HepG2 (cell line): ENCODE results near the gene TMEM204. TPM values are rescaled to one million over a fixed set of nuclear protein-coding genes. Genes with fewer than 3 reads are reported as not detected.

Experiments used
- ATAC-seq: fragments of 200-7000 bp; cut with Tn5 transposase; 3 replicates; pipeline ENCODE4 v1.9.1; 2020; ENCODE audit warnings: mild to moderate bottlenecking, moderate library complexity
- BruUV-seq: library from RNA; stranded (reverse); fragments of 400-500 nt; replicated peaks from 2 replicates; lab custom pipeline; 2021; lab: Mats Ljungman, UMichigan
- CTCF ChIA-PET: fragments of 300-600 bp; formaldehyde crosslinking; extraction: SDS; loops from one replicate; lab custom pipeline; 2021; ENCODE audit warnings: low total read pairs, inconsistent platforms, low intra/inter-chr PET ratio; lab: Yijun Ruan, JAX
- POLR2A ChIA-PET: fragments of 350-600 bp; sonication (Branson Sonifier 250); formaldehyde crosslinking; loops from one replicate; lab custom pipeline; 2020; ENCODE audit warnings: antibody characterized with exemption, inconsistent platforms; lab: Yijun Ruan, JAX
- DNase-seq: peaks from one replicate; pipeline ENCODE4 v3.0.0-alpha.2; 2015; ENCODE audit warnings: low spot score
- FAIRE-seq: peaks from 3 replicates; lab custom pipeline; 2011; peaks lifted over from hg19 to GRCh38; lab: Jason Lieb, UNC
- H2AFZ ChIP-seq: one replicate; pipeline ENCODE4 v1.6.1; 2011; ENCODE audit warnings: low read length, inconsistent platforms
- H3K27ac ChIP-seq: fragments of 300-600 bp; 3 replicates; pipeline ENCODE4 v1.8.0; 2011; ENCODE audit warnings: mixed run types, mild to moderate bottlenecking, mixed read lengths, low read length, inconsistent platforms; ENCODE audit not compliant: insufficient read depth; ENCODE audit errors: extremely low read length
- H3K27me3 ChIP-seq, 2 experiments: fragments of 200-600 bp in 1 of 2; 2 replicates in 1 of 2; 3 replicates in 1 of 2; pipeline versions ENCODE4 v1.6.0 to v1.8.0; 2011; ENCODE audit warnings: low read length in 2 of 2, mild to moderate bottlenecking in 2 of 2, moderate library complexity in 2 of 2, inconsistent platforms in 1 of 2; ENCODE audit not compliant: insufficient read depth in 2 of 2, control insufficient read depth in 1 of 2
- H3K36me3 ChIP-seq, 2 experiments: fragments of 200-600 bp in 1 of 2; replicated peaks in 1 of 2; 2 replicates in 1 of 2; 3 replicates in 1 of 2; pipeline versions ENCODE4 v1.5.1 to v1.8.0; 2011; ENCODE audit warnings: low read length in 2 of 2, inconsistent platforms in 1 of 2; ENCODE audit not compliant: insufficient read depth in 2 of 2, control insufficient read depth in 1 of 2
- H3K4me1 ChIP-seq: 2 replicates; pipeline ENCODE4 v1.5.1; 2012; ENCODE audit warnings: low read length, inconsistent platforms; ENCODE audit not compliant: insufficient read depth
- H3K4me2 ChIP-seq: 2 replicates; pipeline ENCODE4 v1.6.0; 2011; ENCODE audit warnings: low read depth, low read length, inconsistent platforms
- H3K4me3 ChIP-seq, 3 experiments: fragments of 200-600 bp in 1 of 3; sonication (generic), shearing (Covaris generic) in 1 of 3; replicated peaks in 1 of 3; 2 replicates each; pipeline ENCODE4 v1.5.1; 2011 to 2016; ENCODE audit warnings: low read length in 3 of 3, inconsistent platforms in 2 of 3, low read depth in 2 of 3, mild to moderate bottlenecking in 2 of 3, control low read depth in 1 of 3, mixed read lengths in 1 of 3; ENCODE audit not compliant: insufficient read depth in 1 of 3
- H3K79me2 ChIP-seq: one replicate; pipeline ENCODE4 v1.6.1; 2011; ENCODE audit warnings: low read length, inconsistent platforms; ENCODE audit not compliant: insufficient read depth
- H3K9ac ChIP-seq: 2 replicates; pipeline ENCODE4 v1.6.0; 2011; ENCODE audit warnings: mild to moderate bottlenecking, low read depth, low read length, inconsistent platforms; ENCODE audit not compliant: insufficient read depth
- H3K9me3 ChIP-seq: 2 replicates; pipeline ENCODE4 v1.5.1; 2012; ENCODE audit warnings: mild to moderate bottlenecking, low read length
- H4K20me1 ChIP-seq: 2 replicates; pipeline ENCODE4 v1.6.0; 2011; ENCODE audit warnings: inconsistent platforms, mild to moderate bottlenecking, low read length, moderate library complexity; ENCODE audit not compliant: insufficient read depth
- MTA3 ChIP-seq: sonication (generic); formaldehyde crosslinking; IDR thresholded peaks from 2 replicates; pipeline ENCODE4 v1.4.0; 2020; ENCODE audit warnings: missing genetic modification reagents
- NONO ChIP-seq, 2 experiments: fragments of 450-650 bp in 1 of 2; sonication (generic) in 1 of 2; formaldehyde crosslinking in 1 of 2; IDR thresholded peaks in 1 of 2; conservative IDR thresholded peaks in 1 of 2; 2 replicates each; pipeline versions ENCODE4 v1.6.1 to v1.8.0; 2017 to 2022; ENCODE audit warnings: mild to moderate bottlenecking in 1 of 2, missing genetic modification reagents in 1 of 2, moderate library complexity in 1 of 2
- SMC3 ChIP-seq: IDR thresholded peaks from 2 replicates; pipeline ENCODE4 v1.6.1; 2011; ENCODE audit warnings: low read length, improper control_type of control experiment
- ZNF263 ChIP-seq: sonication (generic); formaldehyde crosslinking; IDR thresholded peaks from 2 replicates; pipeline ENCODE4 v1.4.0; 2020; ENCODE audit warnings: missing genetic modification reagents
- ZNF337 ChIP-seq: sonication (generic); formaldehyde crosslinking; IDR thresholded peaks from 2 replicates; pipeline ENCODE4 v1.5.1; 2020; ENCODE audit warnings: missing genetic modification reagents, low read depth, mild to moderate bottlenecking, borderline replicate concordance
- ZNF879 ChIP-seq: sonication (generic); formaldehyde crosslinking; IDR thresholded peaks from 2 replicates; pipeline ENCODE4 v1.8.1; 2023; ENCODE audit warnings: missing genetic modification reagents
- ZSCAN20 ChIP-seq: sonication (generic); formaldehyde crosslinking; IDR thresholded peaks from 2 replicates; pipeline ENCODE4 v1.4.0; 2020; ENCODE audit warnings: missing genetic modification reagents, mild to moderate bottlenecking, borderline replicate concordance
- WGBS: methylation state at CpG from one replicate; pipeline ENCODE4 v1.1.6; 2017; ENCODE audit warnings: low lambda C conversion rate; 5-methylcytosine and 5-hydroxymethylcytosine counted together
- in situ Hi-C: cut with HindIII; loops from 2 replicates; pipeline ENCODE4 v1.10.0; 2017; ENCODE audit warnings: low pct_unique_long_range_greater_than_20kb; ENCODE audit not compliant: extremely low pct_ligation_motif_present
- intact Hi-C: fragments of 100-400 bp; cut with micrococcal nuclease; formaldehyde crosslinking; loops from one replicate; pipeline ENCODE4 v1.10.0; 2022; ENCODE audit not compliant: unreplicated experiment
- polyA plus RNA-seq, 8 experiments: library from polyadenylated mRNA; depleted of rRNA in 3 of 8; stranded (reverse) in 7 of 8; unstranded in 1 of 8; fragments of >200 nt; fragmentation: Illumina TruSeq in 4 of 8; extraction: Trizol in 4 of 8; gene quantifications; 2 replicates each; pipeline versions ENCODE4 v1.2.1 to v1.2.3, GENCODE V29; 2011 to 2016; ENCODE audit warnings: low read depth in 4 of 8, missing spikeins in 1 of 8, mixed read lengths in 1 of 8; ENCODE audit not compliant: insufficient read depth in 1 of 8
- total RNA-seq, 5 experiments: library from RNA; depleted of rRNA; stranded (reverse); fragments of >200 nt; fragmentation: Illumina TruSeq; extraction: Trizol; gene quantifications; 2 replicates each; pipeline ENCODE4 v1.2.3, GENCODE V29; 2016; ENCODE audit warnings: low read depth in 1 of 5
- TF ChIP-seq, protein P1 (sequence below): sonication (generic); formaldehyde crosslinking; IDR thresholded peaks from 2 replicates; pipeline ENCODE4 v1.4.0; 2020; ENCODE audit warnings: missing genetic modification reagents

Gene TMEM204
- total and polyA plus RNA-seq, 2 of the 13 experiments (the other 11 are each of a cell fraction or from before 2014, with no cell fraction given) = not detected

DNA sequence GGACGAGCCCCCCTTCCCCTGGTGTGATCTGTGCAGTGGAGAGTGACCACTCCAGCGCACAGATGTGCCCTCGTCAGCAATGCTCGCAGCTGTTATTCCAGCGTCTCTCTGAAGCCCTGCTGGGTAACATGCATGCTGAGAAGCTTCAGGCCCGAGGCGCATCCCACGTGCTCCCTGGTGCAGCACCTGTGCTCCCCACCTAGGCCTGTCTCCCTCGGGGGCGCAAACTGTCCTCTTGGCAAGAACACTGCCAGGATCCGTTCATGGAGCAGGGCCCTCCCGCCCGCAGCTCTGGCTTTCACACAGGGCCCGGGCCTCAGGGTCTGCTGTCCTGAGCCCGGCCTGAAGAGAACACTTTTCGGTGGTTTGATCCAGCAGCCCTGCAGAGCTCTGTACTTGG is 13.0 kb downstream of the TMEM204 start:
- no peak for DNase-seq
- Histone ChIP-seq H3K27me3 (no peaks in the 10 kb centered on the region), H3K79me2 (no peaks in the 10 kb centered on the region), H2AFZ (no peak overlapping the region), H3K4me3 (no peak overlapping the region), H3K4me1 (peaks cover 38% of the 10 kb centered on the region), H3K27ac (peak overlapping the region; percentile 88), H3K9me3 (no peaks in the 10 kb centered on the region), H3K4me2 (no peak overlapping the region), H4K20me1 (no peaks in the 10 kb centered on the region), H3K36me3 (no peaks in the 10 kb centered on the region; a peak in 2 of 5 replicates), H3K9ac (no peak overlapping the region)
- BruUV-seq = no TSS peak
- WGBS = 96% methylated on average over 11 of the region's 16 CpGs
- ChIA-PET POLR2A (no interaction called here), CTCF (no interaction called here)
- ATAC-seq = no peak
- TF ChIP-seq, protein P1, sequence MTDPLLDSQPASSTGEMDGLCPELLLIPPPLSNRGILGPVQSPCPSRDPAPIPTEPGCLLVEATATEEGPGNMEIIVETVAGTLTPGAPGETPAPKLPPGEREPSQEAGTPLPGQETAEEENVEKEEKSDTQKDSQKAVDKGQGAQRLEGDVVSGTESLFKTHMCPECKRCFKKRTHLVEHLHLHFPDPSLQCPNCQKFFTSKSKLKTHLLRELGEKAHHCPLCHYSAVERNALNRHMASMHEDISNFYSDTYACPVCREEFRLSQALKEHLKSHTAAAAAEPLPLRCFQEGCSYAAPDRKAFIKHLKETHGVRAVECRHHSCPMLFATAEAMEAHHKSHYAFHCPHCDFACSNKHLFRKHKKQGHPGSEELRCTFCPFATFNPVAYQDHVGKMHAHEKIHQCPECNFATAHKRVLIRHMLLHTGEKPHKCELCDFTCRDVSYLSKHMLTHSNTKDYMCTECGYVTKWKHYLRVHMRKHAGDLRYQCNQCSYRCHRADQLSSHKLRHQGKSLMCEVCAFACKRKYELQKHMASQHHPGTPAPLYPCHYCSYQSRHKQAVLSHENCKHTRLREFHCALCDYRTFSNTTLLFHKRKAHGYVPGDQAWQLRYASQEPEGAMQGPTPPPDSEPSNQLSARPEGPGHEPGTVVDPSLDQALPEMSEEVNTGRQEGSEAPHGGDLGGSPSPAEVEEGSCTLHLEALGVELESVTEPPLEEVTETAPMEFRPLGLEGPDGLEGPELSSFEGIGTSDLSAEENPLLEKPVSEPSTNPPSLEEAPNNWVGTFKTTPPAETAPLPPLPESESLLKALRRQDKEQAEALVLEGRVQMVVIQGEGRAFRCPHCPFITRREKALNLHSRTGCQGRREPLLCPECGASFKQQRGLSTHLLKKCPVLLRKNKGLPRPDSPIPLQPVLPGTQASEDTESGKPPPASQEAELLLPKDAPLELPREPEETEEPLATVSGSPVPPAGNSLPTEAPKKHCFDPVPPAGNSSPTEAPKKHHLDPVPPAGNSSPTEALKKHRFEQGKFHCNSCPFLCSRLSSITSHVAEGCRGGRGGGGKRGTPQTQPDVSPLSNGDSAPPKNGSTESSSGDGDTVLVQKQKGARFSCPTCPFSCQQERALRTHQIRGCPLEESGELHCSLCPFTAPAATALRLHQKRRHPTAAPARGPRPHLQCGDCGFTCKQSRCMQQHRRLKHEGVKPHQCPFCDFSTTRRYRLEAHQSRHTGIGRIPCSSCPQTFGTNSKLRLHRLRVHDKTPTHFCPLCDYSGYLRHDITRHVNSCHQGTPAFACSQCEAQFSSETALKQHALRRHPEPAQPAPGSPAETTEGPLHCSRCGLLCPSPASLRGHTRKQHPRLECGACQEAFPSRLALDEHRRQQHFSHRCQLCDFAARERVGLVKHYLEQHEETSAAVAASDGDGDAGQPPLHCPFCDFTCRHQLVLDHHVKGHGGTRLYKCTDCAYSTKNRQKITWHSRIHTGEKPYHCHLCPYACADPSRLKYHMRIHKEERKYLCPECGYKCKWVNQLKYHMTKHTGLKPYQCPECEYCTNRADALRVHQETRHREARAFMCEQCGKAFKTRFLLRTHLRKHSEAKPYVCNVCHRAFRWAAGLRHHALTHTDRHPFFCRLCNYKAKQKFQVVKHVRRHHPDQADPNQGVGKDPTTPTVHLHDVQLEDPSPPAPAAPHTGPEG = no peak
- TF ChIP-seq ZNF337 (no peak), ZNF263 (CRISPR knock-in tag) (peak; percentile 62; the same call in 1 of the 2 replicates), ZNF879 (CRISPR knock-in tag) (no peak), SMC3 (no peak), MTA3 (CRISPR knock-in tag) (no peak), NONO (IDR thresholded peaks at IDR 0.05) (no peak), NONO (CRISPR knock-in tag; conservative IDR thresholded peaks at IDR 0.05) (no peak), ZSCAN20 (CRISPR knock-in tag) (no peak)
- no peak for FAIRE-seq
- intact Hi-C loops (no loop called here), in situ Hi-C loops (no loop called here)
